Stimulated activated CD8-positive, alpha-beta memory T cell treated with anti-CD3 and anti-CD28 coated beads, Interleukin-15, amount 100 ng/mL, for 4 hours (primary cell): Measurements from ENCODE around the gene LAX1.
"Not testable (repeated sequence)": the region's sequence is repeated elsewhere in the genome, so short reads cannot be mapped to it uniquely, and the experiment has no call there.

ENCODE experiments used
- DNase-seq, 2 donors: peaks; one replicate each; pipeline ENCODE4 v3.0.0-alpha.2; 2020; ENCODE audit warnings: low read depth in 2 of 2

LAX1 gene

GRCh38 chr1:203765029-203765837, at the start of gene LAX1:
TSS of gene LAX1 (plus strand) at chr1:203765183. CDS start at chr1:203765566, 383 bp downstream.
- DNase-seq = peak; percentile 57 to 75

GRCh38 chr1:203717120-203717519, 47.9 kb upstream of the LAX1 start:
- no peak for DNase-seq

GRCh38 chr1:203720242-203720641, 44.7 kb upstream of the LAX1 start:
- no peak for DNase-seq

GRCh38 chr1:203722909-203723308, 42.1 kb upstream of the LAX1 start:
- no peak for DNase-seq

GRCh38 chr1:203726417-203726867, 38.5 kb upstream of the LAX1 start:
- no peak for DNase-seq

- no peak for DNase-seq
Measured at GRCh38 chr1:203733009-203733863, 31.7 kb upstream of the LAX1 start.

- no peak for DNase-seq
Measured at GRCh38 chr1:203742436-203742835, 22.5 kb upstream of the LAX1 start.

GRCh38 chr1:203743091-203743571, 21.9 kb upstream of the LAX1 start:
- DNase-seq = no peak

- no peak for DNase-seq
Measured at GRCh38 chr1:203744075-203744972, 20.7 kb upstream of the LAX1 start.

GRCh38 chr1:203746281-203746680, 18.7 kb upstream of the LAX1 start:
- no peak for DNase-seq

GRCh38 chr1:203751051-203751450, 13.9 kb upstream of the LAX1 start:
- no peak for DNase-seq

- not testable (repeated sequence) for DNase-seq
Measured at GRCh38 chr1:203751618-203752361, 13.2 kb upstream of the LAX1 start.

GRCh38 chr1:203754455-203754864, 10.5 kb upstream of the LAX1 start:
- DNase-seq = no peak

GRCh38 chr1:203756036-203756435, 8.9 kb upstream of the LAX1 start:
- no peak for DNase-seq

- not testable (repeated sequence) for DNase-seq
Measured at GRCh38 chr1:203758749-203759148, 6.2 kb upstream of the LAX1 start.

GRCh38 chr1:203760506-203760905, 4.5 kb upstream of the LAX1 start:
- no peak for DNase-seq

- not testable (repeated sequence) for DNase-seq
Measured at GRCh38 chr1:203761958-203762357, 3.0 kb upstream of the LAX1 start.

GRCh38 chr1:203763505-203763904, 1.5 kb upstream of the LAX1 start:
- DNase-seq = no peak

GRCh38 chr1:203764105-203765028, 616 bp upstream of the LAX1 start:
- no peak for DNase-seq

- no peak for DNase-seq
Measured at GRCh38 chr1:203768256-203768655, 3.3 kb downstream of the LAX1 start.
